Stimulated activated CD4-positive, alpha-beta T cell treated with anti-CD3 and anti-CD28 coated beads, TNF-alpha, amount 100 ng/mL, for 48 hours (primary cell): ENCODE data around the gene CHMP5.

ENCODE experiments used
- DNase-seq, 3 donors: peaks; one replicate each; pipeline ENCODE4 v3.0.0-alpha.2; 2020; ENCODE audit warnings: low read depth in 3 of 3

Gene CHMP5

DNA sequence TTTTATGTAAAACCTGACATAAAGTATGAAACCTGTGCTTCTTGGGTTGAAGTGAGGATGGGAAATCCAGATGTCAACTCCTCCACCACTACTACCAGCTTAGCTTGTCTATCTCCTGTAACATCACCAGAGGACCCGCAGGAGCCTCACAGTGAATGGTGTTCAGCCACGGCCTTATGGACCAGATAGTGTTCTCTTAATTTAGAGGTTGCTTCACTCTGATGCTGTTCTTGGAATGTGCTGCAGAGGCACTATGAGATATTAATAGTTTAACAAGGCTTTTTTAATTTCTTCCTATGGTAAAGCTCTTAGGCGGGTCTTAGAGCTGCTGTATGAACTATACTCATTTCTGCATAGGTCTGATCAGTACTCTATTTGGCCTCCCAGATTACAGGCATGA lies 53.4 kb downstream of the CHMP5 start:
- no peak for DNase-seq

DNA sequence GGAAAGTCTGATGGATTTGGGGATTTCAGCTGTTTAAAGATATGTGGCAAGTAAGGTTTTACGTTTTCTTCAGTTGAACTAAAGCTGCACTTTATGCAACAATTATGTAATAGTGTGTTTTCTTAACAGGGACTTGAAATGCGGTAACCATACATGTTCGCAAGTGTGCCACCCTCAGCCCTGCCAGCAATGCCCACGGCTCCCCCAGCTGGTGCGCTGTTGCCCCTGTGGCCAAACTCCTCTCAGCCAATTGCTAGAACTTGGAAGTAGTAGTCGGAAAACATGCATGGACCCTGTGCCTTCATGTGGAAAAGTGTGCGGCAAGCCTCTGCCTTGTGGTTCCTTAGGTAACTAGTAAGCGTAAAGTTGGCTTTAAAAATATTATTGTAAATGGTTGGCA lies 53.9 kb downstream of the CHMP5 start:
- DNase-seq = no peak

DNA sequence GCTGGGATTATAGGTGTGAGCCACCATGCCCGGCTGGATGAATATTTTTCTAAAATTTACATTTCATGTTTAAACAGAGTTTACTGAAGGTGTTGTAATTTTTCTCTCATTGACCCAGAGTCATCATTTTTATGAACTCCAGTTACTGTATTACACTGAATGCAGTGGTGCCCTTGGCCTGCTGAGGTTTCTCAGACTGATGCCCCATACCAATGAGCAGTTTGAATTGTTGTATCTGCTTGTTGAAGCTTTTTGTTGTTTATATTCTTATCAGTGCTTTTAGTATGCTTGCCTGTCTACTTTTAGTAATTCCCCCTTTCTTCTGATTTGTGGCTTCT lies 55.4 kb downstream of the CHMP5 start:
- DNase-seq = no peak

DNA sequence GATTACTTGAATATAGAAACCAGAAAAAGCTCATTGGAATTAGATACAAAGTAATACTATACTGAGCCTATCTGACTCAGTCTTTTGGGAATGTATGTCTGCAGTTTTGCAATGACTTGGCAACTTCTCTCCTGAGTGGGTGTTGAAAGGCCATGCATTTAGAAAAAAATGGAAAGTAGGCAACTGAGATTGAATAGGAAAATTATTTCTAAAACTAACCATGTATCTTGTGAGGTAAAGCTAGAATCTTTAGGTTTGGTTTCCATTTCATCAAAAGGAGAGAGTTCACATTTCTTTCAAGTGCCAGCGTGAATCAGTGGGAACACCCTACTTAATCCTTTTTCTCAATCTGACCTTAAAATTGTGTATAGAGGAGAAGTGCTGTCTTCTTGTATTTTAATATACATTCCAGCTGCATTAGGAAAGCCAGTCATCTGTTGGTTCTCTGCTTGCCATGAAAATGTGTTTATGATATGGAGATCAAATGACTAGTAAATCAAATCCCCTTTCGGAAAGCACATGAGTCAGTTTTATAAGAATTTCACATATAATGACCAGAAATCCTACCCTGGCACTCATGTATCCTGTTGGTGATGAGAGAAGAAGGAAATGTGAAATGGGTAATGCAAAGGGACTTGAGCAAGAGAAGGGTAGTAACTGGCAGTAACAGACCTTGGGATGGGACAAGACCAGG lies 55.9 kb downstream of the CHMP5 start:
- no peak for DNase-seq

DNA sequence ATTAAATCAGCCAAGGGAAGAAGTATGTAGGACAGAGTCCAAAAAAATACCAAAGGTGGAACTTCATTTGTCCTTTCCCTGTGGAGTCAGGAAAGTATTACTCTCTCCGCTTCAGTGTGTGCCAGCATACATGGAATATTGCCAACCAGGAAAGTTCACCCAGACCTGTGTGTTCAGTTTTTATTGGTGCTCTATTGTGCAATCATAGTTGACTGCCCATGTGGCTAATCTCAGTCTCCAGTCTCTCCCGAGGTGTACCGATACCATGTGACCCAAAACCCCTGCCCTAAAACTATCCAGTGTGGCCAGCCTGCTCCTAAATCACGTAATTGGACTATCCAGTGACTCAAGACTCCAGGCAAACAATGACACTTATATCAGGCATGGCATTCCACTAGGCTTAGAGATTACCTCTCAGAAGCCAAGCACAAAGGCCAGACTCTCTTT lies 64.3 kb downstream of the CHMP5 start:
- DNase-seq = no peak

DNA sequence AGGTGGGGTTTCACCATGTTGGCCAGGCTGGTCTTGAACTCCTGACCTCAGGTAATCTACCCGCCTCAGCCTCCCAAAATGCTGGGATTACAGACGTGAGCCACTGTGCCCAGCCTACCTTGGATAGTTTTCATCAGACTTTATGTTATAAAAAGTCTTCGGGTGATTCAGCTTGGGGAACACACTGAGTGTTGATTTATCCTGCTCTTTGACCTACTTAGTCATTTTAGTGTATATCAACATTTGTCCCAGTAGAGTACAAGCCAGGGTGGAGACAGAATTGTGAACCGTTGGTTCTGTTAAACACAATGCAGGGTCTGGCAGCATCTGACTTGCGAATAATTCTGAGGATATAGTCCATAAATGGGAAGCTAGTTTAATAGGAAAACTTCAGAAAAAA lies 65.1 kb downstream of the CHMP5 start:
- DNase-seq = no peak

DNA sequence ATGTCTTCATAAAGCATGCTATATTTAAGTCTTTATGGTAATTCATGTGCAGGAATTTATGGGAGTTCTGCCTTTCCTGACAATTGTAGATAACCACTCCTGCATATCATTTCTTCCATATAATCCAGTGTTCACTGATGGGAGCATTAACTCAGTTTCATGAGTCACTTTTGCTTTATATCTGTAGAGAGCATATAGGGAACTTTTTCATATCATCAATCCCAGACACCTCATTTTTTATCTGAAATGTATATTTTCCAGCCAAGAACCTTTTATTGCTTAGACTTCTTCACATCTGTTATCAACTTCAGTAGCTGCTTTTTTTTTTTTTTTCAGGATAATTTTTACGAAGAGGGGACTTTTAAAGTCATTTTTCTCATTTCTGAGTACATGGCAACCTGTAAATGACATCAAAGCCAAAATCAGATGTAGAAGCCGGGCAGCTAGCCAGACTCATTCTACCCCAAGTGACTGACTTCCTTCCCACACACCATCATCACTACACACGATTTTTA lies 66.6 kb downstream of the CHMP5 start:
- DNase-seq = no peak
